SK-N-SH (cell line): Measurements from ENCODE around the gene ASAP2.

Source experiments
- CTCF ChIP-seq: fragments of 200-600 bp; sonication (generic); IDR thresholded peaks from 2 replicates; pipeline ENCODE4 v1.6.1; 2017; ENCODE audit warnings: antibody characterized with exemption, mild to moderate bottlenecking, moderate library complexity
- EP300 ChIP-seq, 2 experiments: IDR thresholded peaks; 2 replicates each; pipeline versions ENCODE4 v1.4.0 to v1.6.1; 2012; ENCODE audit warnings: borderline replicate concordance in 1 of 2, low read depth in 1 of 2, low read length in 1 of 2
- EZH2phosphoT487 ChIP-seq: fragments of 200-600 bp; sonication (generic); IDR thresholded peaks from 2 replicates; pipeline ENCODE4 v1.6.1; 2017; ENCODE audit warnings: low read depth, mixed run types, mild to moderate bottlenecking, antibody characterized with exemption, moderate library complexity, borderline replicate concordance
- GATA2 ChIP-seq: sonication (generic); formaldehyde crosslinking; IDR thresholded peaks from 2 replicates; pipeline ENCODE4 v1.5.0; 2020; ENCODE audit warnings: mild to moderate bottlenecking, missing genetic modification reagents
- NFIC ChIP-seq: IDR thresholded peaks from 2 replicates; pipeline ENCODE4 v1.4.0; 2012; ENCODE audit warnings: borderline replicate concordance
- SIN3A ChIP-seq: IDR thresholded peaks from 2 replicates; pipeline ENCODE4 v1.6.1; 2012; ENCODE audit warnings: low read depth, mild to moderate bottlenecking, low read length, moderate library complexity, borderline replicate concordance
- TAF1 ChIP-seq: IDR thresholded peaks from 2 replicates; pipeline ENCODE4 v1.6.1; 2012; ENCODE audit warnings: low read depth, mild to moderate bottlenecking, low read length, moderate library complexity, borderline replicate concordance
- TCF12 ChIP-seq: IDR thresholded peaks from 2 replicates; pipeline ENCODE4 v1.4.0; 2012
- USF1 ChIP-seq: IDR thresholded peaks from 2 replicates; pipeline ENCODE4 v1.4.0; 2012; ENCODE audit warnings: low read depth, borderline replicate concordance
- TF ChIP-seq, protein P1 (sequence below): IDR thresholded peaks from 2 replicates; pipeline ENCODE4 v1.6.1; 2012; ENCODE audit warnings: mild to moderate bottlenecking, low read depth, low read length, moderate library complexity

GRCh38 chr2:9188823-9189222, 17.8 kb upstream of the ASAP2 start:
- TF ChIP-seq CTCF: no peak
- TF ChIP-seq TAF1: no peak
- TF ChIP-seq TCF12: no peak
- no peak for TF ChIP-seq NFIC
- TF ChIP-seq EP300 (IDR thresholded peaks at IDR 0.05; ENCODE audit: borderline replicate concordance in 1 of 2, low read depth in 1 of 2, low read length in 1 of 2): no peak
- TF ChIP-seq SIN3A: no peak
- TF ChIP-seq EZH2phosphoT487: no peak
- TF ChIP-seq, protein P1, sequence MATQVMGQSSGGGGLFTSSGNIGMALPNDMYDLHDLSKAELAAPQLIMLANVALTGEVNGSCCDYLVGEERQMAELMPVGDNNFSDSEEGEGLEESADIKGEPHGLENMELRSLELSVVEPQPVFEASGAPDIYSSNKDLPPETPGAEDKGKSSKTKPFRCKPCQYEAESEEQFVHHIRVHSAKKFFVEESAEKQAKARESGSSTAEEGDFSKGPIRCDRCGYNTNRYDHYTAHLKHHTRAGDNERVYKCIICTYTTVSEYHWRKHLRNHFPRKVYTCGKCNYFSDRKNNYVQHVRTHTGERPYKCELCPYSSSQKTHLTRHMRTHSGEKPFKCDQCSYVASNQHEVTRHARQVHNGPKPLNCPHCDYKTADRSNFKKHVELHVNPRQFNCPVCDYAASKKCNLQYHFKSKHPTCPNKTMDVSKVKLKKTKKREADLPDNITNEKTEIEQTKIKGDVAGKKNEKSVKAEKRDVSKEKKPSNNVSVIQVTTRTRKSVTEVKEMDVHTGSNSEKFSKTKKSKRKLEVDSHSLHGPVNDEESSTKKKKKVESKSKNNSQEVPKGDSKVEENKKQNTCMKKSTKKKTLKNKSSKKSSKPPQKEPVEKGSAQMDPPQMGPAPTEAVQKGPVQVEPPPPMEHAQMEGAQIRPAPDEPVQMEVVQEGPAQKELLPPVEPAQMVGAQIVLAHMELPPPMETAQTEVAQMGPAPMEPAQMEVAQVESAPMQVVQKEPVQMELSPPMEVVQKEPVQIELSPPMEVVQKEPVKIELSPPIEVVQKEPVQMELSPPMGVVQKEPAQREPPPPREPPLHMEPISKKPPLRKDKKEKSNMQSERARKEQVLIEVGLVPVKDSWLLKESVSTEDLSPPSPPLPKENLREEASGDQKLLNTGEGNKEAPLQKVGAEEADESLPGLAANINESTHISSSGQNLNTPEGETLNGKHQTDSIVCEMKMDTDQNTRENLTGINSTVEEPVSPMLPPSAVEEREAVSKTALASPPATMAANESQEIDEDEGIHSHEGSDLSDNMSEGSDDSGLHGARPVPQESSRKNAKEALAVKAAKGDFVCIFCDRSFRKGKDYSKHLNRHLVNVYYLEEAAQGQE: no peak
- TF ChIP-seq GATA2 (CRISPR knock-in tag): no peak
- TF ChIP-seq USF1: no peak
